ENCODE data around the gene TNFRSF11A.

Gene TNFRSF11A

GRCh38 chr18:62325806-62326645, 916 bp downstream of the TNFRSF11A start:
- DNase-seq (ENCODE audit: low read depth, low spot score), result no peak

- no peak for DNase-seq (ENCODE audit: low read depth, low spot score)
These were observed 1.7 kb downstream of the TNFRSF11A start for GRCh38 chr18:62326646-62327348.

- no peak for DNase-seq (ENCODE audit: low read depth, low spot score)
These were observed 2.9 kb downstream of the TNFRSF11A start for GRCh38 chr18:62327977-62328376.

DNA sequence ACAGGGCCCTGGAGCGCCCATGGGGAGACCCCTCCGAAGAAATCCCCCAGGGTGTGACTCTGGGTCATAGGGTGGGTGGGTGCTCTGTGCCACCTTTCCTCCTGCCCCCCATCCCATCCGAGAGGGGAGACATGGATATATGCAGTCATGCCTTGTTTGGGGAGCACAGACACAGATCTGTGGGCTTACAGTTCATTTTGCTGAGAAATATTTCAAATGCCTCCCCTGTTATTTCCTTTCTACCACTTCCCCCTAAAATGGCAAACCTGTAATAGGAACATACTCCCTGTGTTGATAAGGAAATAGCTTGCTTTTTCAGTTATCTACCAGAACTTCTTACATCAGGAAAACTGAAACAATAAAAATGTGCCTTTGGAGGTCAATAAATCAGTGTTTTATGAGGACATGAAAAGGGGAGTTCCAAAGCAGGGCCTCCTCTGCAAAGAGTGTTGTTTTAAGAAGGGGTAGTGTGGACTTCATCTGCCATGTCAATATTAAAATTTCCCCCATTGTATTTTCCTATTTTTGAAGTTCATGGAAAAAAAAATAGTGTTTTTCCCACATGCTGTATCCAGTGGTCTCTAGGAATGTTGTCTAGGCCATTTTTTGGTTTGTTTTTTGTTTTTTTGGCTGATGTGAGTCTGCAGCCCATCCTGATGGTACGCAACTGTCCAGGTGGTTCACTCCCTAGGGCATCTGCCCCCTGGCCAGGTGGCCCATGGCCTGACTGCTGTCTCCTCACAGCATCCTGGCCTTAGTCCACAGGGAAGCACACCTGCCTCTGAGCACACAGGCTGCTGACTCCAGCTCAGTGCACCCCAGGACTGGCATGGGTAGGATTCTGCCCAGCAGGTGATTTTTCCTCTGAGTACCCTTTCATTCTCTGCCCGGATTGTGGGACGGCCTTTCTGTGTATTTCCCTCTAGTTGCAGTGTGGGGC, 3.7 kb downstream of the TNFRSF11A start:
- DNase-seq (ENCODE audit: low read depth, low spot score), result no peak

GRCh38 chr18:62329691-62330454, 4.8 kb downstream of the TNFRSF11A start:
- no peak for DNase-seq (ENCODE audit: low read depth, low spot score)

DNA sequence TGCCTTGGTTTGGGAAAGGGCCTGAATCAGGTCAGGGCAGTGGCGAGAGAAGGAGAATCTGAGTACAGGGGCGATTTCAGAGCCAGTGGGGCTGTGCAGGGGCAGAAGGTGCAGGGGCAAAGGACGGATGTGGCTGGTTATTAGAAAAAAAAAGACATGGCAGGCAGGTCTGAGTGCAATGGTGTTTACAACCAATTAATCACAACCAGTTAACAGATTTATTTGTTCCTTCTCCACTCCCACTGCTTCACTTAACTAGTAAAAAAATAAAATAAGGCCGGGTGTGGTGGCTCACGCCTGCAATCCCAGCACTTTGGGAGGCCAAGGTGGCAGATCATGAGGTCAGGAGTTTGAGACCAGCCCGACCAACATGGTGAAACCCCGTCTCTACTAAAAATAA, 5.5 kb downstream of the TNFRSF11A start:
- no peak for DNase-seq (ENCODE audit: low read depth, low spot score)

- DNase-seq (ENCODE audit: low read depth, low spot score), result no peak
These were observed 6.7 kb downstream of the TNFRSF11A start for GRCh38 chr18:62331581-62332356.

DNA sequence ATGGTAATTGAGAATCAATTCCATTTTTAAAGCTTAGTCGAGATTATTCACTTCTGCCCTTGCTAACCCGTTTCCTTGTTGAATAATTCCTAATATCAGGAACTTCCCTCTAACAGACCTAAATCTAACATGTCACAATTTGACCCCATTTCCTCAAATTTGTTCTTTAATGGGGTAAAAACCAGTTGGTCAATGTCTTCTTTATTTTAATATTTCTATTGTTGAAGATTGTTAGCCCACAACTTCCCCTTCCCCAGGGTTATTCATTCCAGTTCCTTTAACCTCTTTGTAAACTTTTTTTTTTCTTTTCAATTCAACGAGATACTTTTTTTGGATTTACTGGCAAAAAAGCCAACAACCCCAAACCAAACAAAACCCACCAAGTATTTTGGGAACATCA, 7.3 kb downstream of the TNFRSF11A start:
- DNase-seq (ENCODE audit: low read depth, low spot score), result no peak

DNA sequence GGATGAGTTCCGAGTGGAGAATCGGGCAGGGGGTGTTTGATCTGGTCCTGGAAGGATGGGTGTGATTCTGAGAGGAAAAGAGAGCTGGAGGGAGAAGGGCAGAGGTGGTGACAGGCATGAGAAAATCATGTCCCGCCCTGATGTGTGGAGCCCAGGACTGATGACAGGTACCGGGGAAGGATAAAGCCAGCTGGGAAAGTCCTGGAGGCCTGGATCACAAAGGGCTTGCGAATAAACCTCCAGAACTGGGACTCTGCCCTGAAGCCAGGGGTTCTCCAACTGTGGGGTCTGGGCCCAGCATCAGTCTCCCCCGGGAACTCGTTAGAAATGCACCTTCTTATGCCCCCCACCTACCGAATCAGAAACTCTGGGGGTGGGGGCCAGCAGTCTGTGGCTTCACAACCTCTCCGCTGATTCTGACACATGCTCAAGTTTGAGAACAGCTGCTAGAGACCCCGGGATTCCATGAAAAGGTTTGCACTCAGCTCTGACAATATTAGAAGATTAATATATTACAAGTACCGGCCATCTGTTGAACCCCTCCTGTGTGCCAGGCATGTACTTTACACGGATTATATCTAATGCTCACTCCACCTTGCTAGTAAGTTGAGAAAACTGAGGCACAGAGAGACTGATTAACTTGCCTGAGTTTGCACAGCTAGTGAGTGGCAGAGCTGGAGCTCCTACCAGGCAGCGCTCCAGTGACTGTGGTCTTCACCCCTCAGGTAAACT, 8.0 kb downstream of the TNFRSF11A start:
- no peak for DNase-seq (ENCODE audit: low read depth, low spot score)

GRCh38 chr18:62334120-62334519, 9.0 kb downstream of the TNFRSF11A start:
- DNase-seq (ENCODE audit: low read depth, low spot score), result no peak

GRCh38 chr18:62335494-62335893, 10.4 kb downstream of the TNFRSF11A start:
- no peak for DNase-seq (ENCODE audit: low read depth, low spot score)

DNA sequence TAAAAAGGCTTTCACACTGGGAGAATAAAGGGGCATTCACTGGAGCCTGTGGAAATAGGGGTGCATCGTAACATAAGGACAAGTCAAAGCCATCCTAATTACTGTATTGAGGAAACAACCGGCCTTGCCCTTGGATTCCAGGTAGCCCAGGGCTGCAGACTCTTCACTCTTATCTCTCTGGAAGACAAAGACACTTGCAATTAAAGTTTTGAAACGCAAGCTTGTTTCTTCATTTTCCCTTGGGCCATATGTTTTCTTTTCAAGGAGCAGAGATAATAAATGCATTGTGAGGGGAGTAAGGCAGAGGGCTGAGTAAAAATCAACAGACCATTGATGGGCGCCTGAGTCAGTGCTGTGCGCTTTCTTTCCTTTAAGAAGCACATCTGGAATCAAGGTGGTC, 11.5 kb downstream of the TNFRSF11A start:
- no peak for DNase-seq (ENCODE audit: low read depth, low spot score)

GRCh38 chr18:62337336-62337735, 12.2 kb downstream of the TNFRSF11A start:
- DNase-seq (ENCODE audit: low read depth, low spot score), result no peak

- DNase-seq (ENCODE audit: low read depth, low spot score), result no peak
These were observed 13.5 kb downstream of the TNFRSF11A start for GRCh38 chr18:62338446-62339105.

GRCh38 chr18:62339106-62339988, 14.2 kb downstream of the TNFRSF11A start:
- DNase-seq (ENCODE audit: low read depth, low spot score), result no peak

DNA sequence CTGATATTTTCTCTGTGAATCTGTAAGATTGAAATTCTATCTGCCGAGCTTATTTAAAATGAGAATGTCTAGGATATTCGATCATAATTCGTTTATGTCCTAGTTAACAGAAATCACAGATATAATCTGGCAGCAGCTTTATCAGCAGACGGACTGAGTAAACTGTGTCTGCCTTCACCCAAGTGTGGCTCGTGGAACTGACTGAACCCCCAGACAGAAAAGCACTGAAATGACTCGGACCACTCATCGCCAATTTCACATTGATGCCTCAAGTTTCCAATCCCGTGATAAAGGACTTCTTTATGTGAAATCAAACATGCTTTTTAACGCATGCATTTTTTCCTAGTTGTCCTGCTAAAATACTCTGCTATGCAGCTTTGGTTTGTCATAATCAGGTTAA, 15.9 kb downstream of the TNFRSF11A start:
- DNase-seq (ENCODE audit: low read depth, low spot score), result no peak

DNA sequence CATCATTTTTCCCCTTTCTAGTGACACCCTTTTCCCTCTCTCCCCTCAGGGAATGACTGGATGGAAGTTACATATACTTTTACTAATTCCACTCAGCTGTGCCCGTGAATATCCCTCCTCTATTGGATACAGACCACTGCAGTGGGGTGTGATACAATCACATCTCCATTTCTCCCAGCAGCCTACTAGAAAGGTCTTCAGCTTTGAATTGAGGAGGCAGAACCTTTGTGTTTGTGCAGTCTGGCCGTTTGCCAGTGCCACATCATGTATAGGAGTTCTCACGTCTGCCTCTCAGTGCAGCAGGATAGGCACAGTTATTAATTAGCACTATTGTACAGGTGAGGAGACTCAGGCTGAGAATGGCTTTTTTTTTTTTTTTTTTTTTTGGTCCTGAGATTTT, 16.4 kb downstream of the TNFRSF11A start:
- no peak for DNase-seq (ENCODE audit: low read depth, low spot score)

DNA sequence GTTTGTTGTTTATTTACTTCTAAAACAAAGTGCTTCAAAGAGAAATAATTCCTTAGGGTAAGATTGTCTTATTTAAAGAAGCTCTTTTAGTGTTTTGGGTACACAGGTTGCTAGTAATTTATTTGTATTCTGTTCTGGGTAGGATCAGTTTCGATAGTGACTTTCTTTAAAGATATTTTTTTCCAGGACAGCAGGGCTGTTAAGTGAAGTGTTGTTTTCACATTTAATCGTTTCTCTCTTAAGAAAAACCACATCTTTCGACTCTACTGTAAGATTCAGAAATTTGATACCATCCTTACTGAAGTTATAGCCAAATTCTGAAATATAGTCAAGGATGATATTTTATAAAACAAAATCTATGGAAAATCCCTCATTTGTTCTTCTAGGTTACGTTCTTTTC, 17.8 kb downstream of the TNFRSF11A start:
- no peak for DNase-seq (ENCODE audit: low read depth, low spot score)

Measured in activated CD4-positive, CD25-positive, alpha-beta regulatory T cell treated with anti-CD3 and anti-CD28 coated beads, Interleukin-2, amount 50 U/mL, for 16 hours (primary cell).